GM12878 (cell line): ENCODE results near the gene CNN1. TPM values are rescaled to one million over a fixed set of nuclear protein-coding genes. Genes with fewer than 3 reads are reported as not detected.

Source experiments
- BRCA1 ChIP-seq: IDR thresholded peaks from 2 replicates; pipeline ENCODE4 v1.6.1; 2011; ENCODE audit warnings: low read depth, low read length, improper control_type of control experiment
- CBX3 ChIP-seq: fragments of 200-600 bp; sonication (generic); IDR thresholded peaks from 2 replicates; pipeline ENCODE4 v1.6.1; 2016; ENCODE audit warnings: low read depth, borderline replicate concordance
- CHD2 ChIP-seq: IDR thresholded peaks from 2 replicates; pipeline ENCODE4 v1.6.1; 2011; ENCODE audit warnings: low read depth, low read length, improper control_type of control experiment, borderline replicate concordance
- CHD4 ChIP-seq: fragments of 200-600 bp; sonication (generic); IDR thresholded peaks from 2 replicates; pipeline ENCODE4 v1.6.1; 2016; ENCODE audit warnings: mild to moderate bottlenecking
- CREB1 ChIP-seq: IDR thresholded peaks from 2 replicates; pipeline ENCODE4 v1.6.1; 2012; ENCODE audit warnings: low read depth, mild to moderate bottlenecking, inconsistent platforms
- DPF2 ChIP-seq: fragments of 450-650 bp; IDR thresholded peaks from 2 replicates; pipeline ENCODE4 v1.6.1; 2017; ENCODE audit warnings: mild to moderate bottlenecking
- JUNB ChIP-seq: IDR thresholded peaks from 2 replicates; pipeline ENCODE4 v1.6.1; 2016; ENCODE audit warnings: antibody characterized with exemption, mild to moderate bottlenecking
- JUND ChIP-seq: IDR thresholded peaks from 2 replicates; pipeline ENCODE4 v1.6.1; 2012; ENCODE audit warnings: low read depth, mild to moderate bottlenecking, low read length, improper control_type of control experiment, moderate library complexity
- KDM1A ChIP-seq: fragments of 200-600 bp; sonication (generic); IDR thresholded peaks from 2 replicates; pipeline ENCODE4 v1.6.1; 2016; ENCODE audit warnings: borderline replicate concordance
- NBN ChIP-seq: fragments of 450-650 bp; IDR thresholded peaks from 2 replicates; pipeline ENCODE4 v1.6.1; 2016
- PAX5 ChIP-seq: IDR thresholded peaks from 2 replicates; pipeline ENCODE4 v1.6.1; 2011; ENCODE audit warnings: low read depth, low read length, borderline replicate concordance
- RBBP5 ChIP-seq: fragments of 200-600 bp; sonication (generic); conservative IDR thresholded peaks from 2 replicates; pipeline ENCODE4 v1.6.1; 2016
- RELA ChIP-seq: fragments of 450-650 bp; IDR thresholded peaks from 2 replicates; pipeline ENCODE4 v1.8.0; 2014; ENCODE audit warnings: borderline replicate concordance; ENCODE audit not compliant: partially characterized antibody
- RUNX3 ChIP-seq: IDR thresholded peaks from 2 replicates; pipeline ENCODE4 v1.6.1; 2012; ENCODE audit warnings: low read length, inconsistent platforms
- STAT3 ChIP-seq: IDR thresholded peaks from 2 replicates; pipeline ENCODE4 v1.6.1; 2011; ENCODE audit warnings: low read depth, low read length, improper control_type of control experiment
- SUZ12 ChIP-seq: fragments of 200-600 bp; sonication (generic); IDR thresholded peaks from one replicate; pipeline ENCODE4 v1.6.1; 2018; ENCODE audit warnings: antibody characterized with exemption, mild to moderate bottlenecking; ENCODE audit not compliant: unreplicated experiment
- WRNIP1 ChIP-seq: IDR thresholded peaks from 2 replicates; pipeline ENCODE4 v1.6.1; 2011; ENCODE audit warnings: low read depth, low read length, improper control_type of control experiment, borderline replicate concordance
- ZNF217 ChIP-seq: fragments of 450-650 bp; IDR thresholded peaks from 2 replicates; pipeline ENCODE4 v1.6.1; 2017; ENCODE audit warnings: antibody characterized with exemption, mild to moderate bottlenecking
- ZNF384 ChIP-seq: IDR thresholded peaks from 2 replicates; pipeline ENCODE4 v1.6.1; 2012; ENCODE audit warnings: low read depth, mild to moderate bottlenecking, low read length, improper control_type of control experiment, borderline replicate concordance
- polyA plus RNA-seq, 11 experiments: library from polyadenylated mRNA; depleted of rRNA in 4 of 11; unstranded in 6 of 11; stranded (reverse) in 5 of 11; fragments of >200 nt; fragmentation: Nextera tagmentation in 4 of 11; fragmentation: Illumina TruSeq in 1 of 11; extraction: Ambion mirVana in 4 of 11; extraction: Trizol in 1 of 11; gene quantifications; 1 replicate in 1 of 11; 2 replicates in 10 of 11; pipeline versions ENCODE4 v1.2.1 to v1.2.3, GENCODE V29; 2011 to 2016; ENCODE audit warnings: inconsistent platforms in 2 of 11, missing spikeins in 2 of 11, low read depth in 1 of 11
- total RNA-seq, 4 experiments: library from RNA; depleted of rRNA in 3 of 4; stranded (reverse); fragments of >200 nt in 3 of 4; fragmentation: Illumina TruSeq in 1 of 4; extraction: Trizol in 1 of 4; gene quantifications; 2 replicates each; pipeline versions ENCODE4 v1.2.1 to v1.2.3, GENCODE V29; 2013 to 2021
- TF ChIP-seq, protein P1 (sequence below): fragments of 450-650 bp; IDR thresholded peaks from 2 replicates; pipeline ENCODE4 v1.6.1; 2017; ENCODE audit warnings: mild to moderate bottlenecking, low read depth, inconsistent platforms; ENCODE audit not compliant: poor library complexity, severe bottlenecking
- TF ChIP-seq, protein P2 (sequence below): fragments of 450-650 bp; IDR thresholded peaks from 2 replicates; pipeline ENCODE4 v1.6.1; 2017; ENCODE audit warnings: mild to moderate bottlenecking, moderate library complexity
- TF ChIP-seq, protein P3 (sequence below): fragments of 450-650 bp; IDR thresholded peaks from 2 replicates; pipeline ENCODE4 v1.6.1; 2017; ENCODE audit warnings: borderline replicate concordance
- TF ChIP-seq, protein P4 (sequence below): fragments of 450-650 bp; IDR thresholded peaks from 2 replicates; pipeline ENCODE4 v1.6.1; 2016; ENCODE audit warnings: mild to moderate bottlenecking

Gene CNN1
- total and polyA plus RNA-seq, 10 of the 15 experiments (the other 5 are each of a cell fraction or from before 2014, with no cell fraction given): 0.03 to 0.58 (median 0.22) TPM; not detected in 1

DNA sequence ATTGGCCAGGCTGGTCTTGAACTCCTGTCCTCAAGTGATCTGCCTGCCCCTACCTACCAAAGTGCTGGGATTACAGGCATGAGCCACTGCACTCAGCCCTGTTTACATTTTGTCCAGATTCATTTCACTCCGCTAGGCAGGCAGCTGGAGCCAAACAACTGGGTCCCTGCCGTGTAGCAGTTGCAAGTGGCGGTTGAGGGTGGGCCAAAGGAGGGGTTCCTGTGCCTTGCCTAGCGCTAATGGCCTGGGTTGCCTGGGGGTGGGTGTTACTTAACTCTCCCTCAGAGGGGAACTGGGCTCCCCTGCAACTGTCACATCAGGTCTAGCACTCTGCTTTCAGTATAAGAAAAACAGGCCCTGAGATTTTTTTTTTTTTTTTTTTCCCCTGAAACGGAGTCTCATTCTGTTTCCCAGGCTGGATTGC, 31.4 kb downstream of the CNN1 start (continued):
- TF ChIP-seq, protein P1, sequence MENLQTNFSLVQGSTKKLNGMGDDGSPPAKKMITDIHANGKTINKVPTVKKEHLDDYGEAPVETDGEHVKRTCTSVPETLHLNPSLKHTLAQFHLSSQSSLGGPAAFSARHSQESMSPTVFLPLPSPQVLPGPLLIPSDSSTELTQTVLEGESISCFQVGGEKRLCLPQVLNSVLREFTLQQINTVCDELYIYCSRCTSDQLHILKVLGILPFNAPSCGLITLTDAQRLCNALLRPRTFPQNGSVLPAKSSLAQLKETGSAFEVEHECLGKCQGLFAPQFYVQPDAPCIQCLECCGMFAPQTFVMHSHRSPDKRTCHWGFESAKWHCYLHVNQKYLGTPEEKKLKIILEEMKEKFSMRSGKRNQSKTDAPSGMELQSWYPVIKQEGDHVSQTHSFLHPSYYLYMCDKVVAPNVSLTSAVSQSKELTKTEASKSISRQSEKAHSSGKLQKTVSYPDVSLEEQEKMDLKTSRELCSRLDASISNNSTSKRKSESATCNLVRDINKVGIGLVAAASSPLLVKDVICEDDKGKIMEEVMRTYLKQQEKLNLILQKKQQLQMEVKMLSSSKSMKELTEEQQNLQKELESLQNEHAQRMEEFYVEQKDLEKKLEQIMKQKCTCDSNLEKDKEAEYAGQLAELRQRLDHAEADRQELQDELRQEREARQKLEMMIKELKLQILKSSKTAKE: peak; percentile 75
- TF ChIP-seq ZNF384 (peak; percentile 66), CREB1 (no peak), RBBP5 (no peak), JUND (no peak), WRNIP1 (no peak), CHD2 (0 out of 2 replicates have a peak, but pooled peaks have one; percentile 35), CBX3 (no peak), BRCA1 (no peak), NBN (no peak), JUNB (no peak), SUZ12 (no peak), RELA (no peak), ZNF217 (peak; percentile 80), DPF2 (peak; percentile 57; the same call in 1 of the 2 replicates), STAT3 (no peak), RUNX3 (no peak), PAX5 (no peak), CHD4 (no peak), KDM1A (no peak)
- TF ChIP-seq, protein P2, sequence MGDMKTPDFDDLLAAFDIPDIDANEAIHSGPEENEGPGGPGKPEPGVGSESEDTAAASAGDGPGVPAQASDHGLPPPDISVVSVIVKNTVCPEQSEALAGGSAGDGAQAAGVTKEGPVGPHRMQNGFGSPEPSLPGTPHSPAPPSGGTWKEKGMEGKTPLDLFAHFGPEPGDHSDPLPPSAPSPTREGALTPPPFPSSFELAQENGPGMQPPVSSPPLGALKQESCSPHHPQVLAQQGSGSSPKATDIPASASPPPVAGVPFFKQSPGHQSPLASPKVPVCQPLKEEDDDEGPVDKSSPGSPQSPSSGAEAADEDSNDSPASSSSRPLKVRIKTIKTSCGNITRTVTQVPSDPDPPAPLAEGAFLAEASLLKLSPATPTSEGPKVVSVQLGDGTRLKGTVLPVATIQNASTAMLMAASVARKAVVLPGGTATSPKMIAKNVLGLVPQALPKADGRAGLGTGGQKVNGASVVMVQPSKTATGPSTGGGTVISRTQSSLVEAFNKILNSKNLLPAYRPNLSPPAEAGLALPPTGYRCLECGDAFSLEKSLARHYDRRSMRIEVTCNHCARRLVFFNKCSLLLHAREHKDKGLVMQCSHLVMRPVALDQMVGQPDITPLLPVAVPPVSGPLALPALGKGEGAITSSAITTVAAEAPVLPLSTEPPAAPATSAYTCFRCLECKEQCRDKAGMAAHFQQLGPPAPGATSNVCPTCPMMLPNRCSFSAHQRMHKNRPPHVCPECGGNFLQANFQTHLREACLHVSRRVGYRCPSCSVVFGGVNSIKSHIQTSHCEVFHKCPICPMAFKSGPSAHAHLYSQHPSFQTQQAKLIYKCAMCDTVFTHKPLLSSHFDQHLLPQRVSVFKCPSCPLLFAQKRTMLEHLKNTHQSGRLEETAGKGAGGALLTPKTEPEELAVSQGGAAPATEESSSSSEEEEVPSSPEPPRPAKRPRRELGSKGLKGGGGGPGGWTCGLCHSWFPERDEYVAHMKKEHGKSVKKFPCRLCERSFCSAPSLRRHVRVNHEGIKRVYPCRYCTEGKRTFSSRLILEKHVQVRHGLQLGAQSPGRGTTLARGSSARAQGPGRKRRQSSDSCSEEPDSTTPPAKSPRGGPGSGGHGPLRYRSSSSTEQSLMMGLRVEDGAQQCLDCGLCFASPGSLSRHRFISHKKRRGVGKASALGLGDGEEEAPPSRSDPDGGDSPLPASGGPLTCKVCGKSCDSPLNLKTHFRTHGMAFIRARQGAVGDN: no peak
- TF ChIP-seq, protein P3, sequence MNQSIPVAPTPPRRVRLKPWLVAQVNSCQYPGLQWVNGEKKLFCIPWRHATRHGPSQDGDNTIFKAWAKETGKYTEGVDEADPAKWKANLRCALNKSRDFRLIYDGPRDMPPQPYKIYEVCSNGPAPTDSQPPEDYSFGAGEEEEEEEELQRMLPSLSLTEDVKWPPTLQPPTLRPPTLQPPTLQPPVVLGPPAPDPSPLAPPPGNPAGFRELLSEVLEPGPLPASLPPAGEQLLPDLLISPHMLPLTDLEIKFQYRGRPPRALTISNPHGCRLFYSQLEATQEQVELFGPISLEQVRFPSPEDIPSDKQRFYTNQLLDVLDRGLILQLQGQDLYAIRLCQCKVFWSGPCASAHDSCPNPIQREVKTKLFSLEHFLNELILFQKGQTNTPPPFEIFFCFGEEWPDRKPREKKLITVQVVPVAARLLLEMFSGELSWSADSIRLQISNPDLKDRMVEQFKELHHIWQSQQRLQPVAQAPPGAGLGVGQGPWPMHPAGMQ: no peak
- TF ChIP-seq, protein P4, sequence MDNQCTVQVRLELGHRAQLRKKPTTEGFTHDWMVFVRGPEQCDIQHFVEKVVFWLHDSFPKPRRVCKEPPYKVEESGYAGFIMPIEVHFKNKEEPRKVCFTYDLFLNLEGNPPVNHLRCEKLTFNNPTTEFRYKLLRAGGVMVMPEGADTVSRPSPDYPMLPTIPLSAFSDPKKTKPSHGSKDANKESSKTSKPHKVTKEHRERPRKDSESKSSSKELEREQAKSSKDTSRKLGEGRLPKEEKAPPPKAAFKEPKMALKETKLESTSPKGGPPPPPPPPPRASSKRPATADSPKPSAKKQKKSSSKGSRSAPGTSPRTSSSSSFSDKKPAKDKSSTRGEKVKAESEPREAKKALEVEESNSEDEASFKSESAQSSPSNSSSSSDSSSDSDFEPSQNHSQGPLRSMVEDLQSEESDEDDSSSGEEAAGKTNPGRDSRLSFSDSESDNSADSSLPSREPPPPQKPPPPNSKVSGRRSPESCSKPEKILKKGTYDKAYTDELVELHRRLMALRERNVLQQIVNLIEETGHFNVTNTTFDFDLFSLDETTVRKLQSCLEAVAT: peak; percentile 54
